ENCODE data around the gene TCIRG1.
A peak's percentile ranks its signal among the peaks of the same experiment; 100 is the strongest.

The TCIRG1 gene

GRCh38 chr11:68042219-68043028, 3.6 kb downstream of the TCIRG1 start:
- DNase-seq (ENCODE audit: insufficient read length, low spot score) (no peak), FAIRE-seq (no peak)
- no peak for TF ChIP-seq POLR2A (IDR thresholded peaks at IDR 0.05; ENCODE audit: low read depth, low read length)

GRCh38 chr11:68043029-68043348, 4.2 kb downstream of the TCIRG1 start:
- TF ChIP-seq POLR2A (IDR thresholded peaks at IDR 0.05; ENCODE audit: low read depth, low read length), result no peak
- FAIRE-seq (no peak), DNase-seq (ENCODE audit: insufficient read length, low spot score) (peak; percentile 76)

- DNase-seq (ENCODE audit: insufficient read length, low spot score) (peak; percentile 100), FAIRE-seq (peak; percentile 70)
- peak; percentile 22; the same call in 1 of the 2 replicates for TF ChIP-seq POLR2A (IDR thresholded peaks at IDR 0.05; ENCODE audit: low read depth, low read length)
Measured at GRCh38 chr11:68043349-68044144, 4.7 kb downstream of the TCIRG1 start.

GRCh38 chr11:68044145-68044813, 5.5 kb downstream of the TCIRG1 start:
- no peak for TF ChIP-seq POLR2A (IDR thresholded peaks at IDR 0.05; ENCODE audit: low read depth, low read length)
- no peak for DNase-seq (ENCODE audit: insufficient read length, low spot score)
- no peak for FAIRE-seq

- no peak for DNase-seq (ENCODE audit: insufficient read length, low spot score)
Measured at GRCh38 chr11:68044898-68045351, 6.1 kb downstream of the TCIRG1 start.

GRCh38 chr11:68047437-68048290, 8.8 kb downstream of the TCIRG1 start:
- no peak for TF ChIP-seq POLR2A (IDR thresholded peaks at IDR 0.05; ENCODE audit: low read depth, low read length)
- FAIRE-seq, result no peak
- DNase-seq (ENCODE audit: insufficient read length, low spot score), result no peak

More at GRCh38 chr11:68044898-68045351, 6.1 kb downstream of the TCIRG1 start:
- FAIRE-seq, result no peak
- no peak for TF ChIP-seq POLR2A (IDR thresholded peaks at IDR 0.05; ENCODE audit: low read depth, low read length)

- DNase-seq (ENCODE audit: insufficient read length, low spot score), result no peak
- no peak for FAIRE-seq
- TF ChIP-seq POLR2A (IDR thresholded peaks at IDR 0.05; ENCODE audit: low read depth, low read length), result no peak
Measured at GRCh38 chr11:68048681-68049508, 10.1 kb downstream of the TCIRG1 start.

- DNase-seq (ENCODE audit: insufficient read length, low spot score), result no peak
Measured at GRCh38 chr11:68049509-68050370, 10.9 kb downstream of the TCIRG1 start.

GRCh38 chr11:68050371-68050841, 11.6 kb downstream of the TCIRG1 start:
- TF ChIP-seq POLR2A (IDR thresholded peaks at IDR 0.05; ENCODE audit: low read depth, low read length), result no peak
- no peak for FAIRE-seq

More at GRCh38 chr11:68049509-68050370, 10.9 kb downstream of the TCIRG1 start:
- no peak for FAIRE-seq
- no peak for TF ChIP-seq POLR2A (IDR thresholded peaks at IDR 0.05; ENCODE audit: low read depth, low read length)

GRCh38 chr11:68051191-68052136, 12.6 kb downstream of the TCIRG1 start:
- DNase-seq (ENCODE audit: insufficient read length, low spot score), result no peak
- no peak for TF ChIP-seq POLR2A (IDR thresholded peaks at IDR 0.05; ENCODE audit: low read depth, low read length)

More at GRCh38 chr11:68050371-68050841, 11.6 kb downstream of the TCIRG1 start:
- no peak for DNase-seq (ENCODE audit: insufficient read length, low spot score)

More at GRCh38 chr11:68051191-68052136, 12.6 kb downstream of the TCIRG1 start:
- FAIRE-seq, result no peak

Data from H54 (cell line).